Measurements from ENCODE around the gene TNS1. TPM values are rescaled to one million over a fixed set of nuclear protein-coding genes. Genes with fewer than 3 reads are reported as not detected.

The TNS1 gene
- total RNA-seq, 4 donors from 2014 or later, result 57.7 to 120 (median 95.7) TPM

- intact Hi-C loops (cut with DNase I; ENCODE audit: low total_unique reads), result no loop called here
- TF ChIP-seq POLR2A (IDR thresholded peaks at IDR 0.05), result no peak
- TF ChIP-seq, protein P1, sequence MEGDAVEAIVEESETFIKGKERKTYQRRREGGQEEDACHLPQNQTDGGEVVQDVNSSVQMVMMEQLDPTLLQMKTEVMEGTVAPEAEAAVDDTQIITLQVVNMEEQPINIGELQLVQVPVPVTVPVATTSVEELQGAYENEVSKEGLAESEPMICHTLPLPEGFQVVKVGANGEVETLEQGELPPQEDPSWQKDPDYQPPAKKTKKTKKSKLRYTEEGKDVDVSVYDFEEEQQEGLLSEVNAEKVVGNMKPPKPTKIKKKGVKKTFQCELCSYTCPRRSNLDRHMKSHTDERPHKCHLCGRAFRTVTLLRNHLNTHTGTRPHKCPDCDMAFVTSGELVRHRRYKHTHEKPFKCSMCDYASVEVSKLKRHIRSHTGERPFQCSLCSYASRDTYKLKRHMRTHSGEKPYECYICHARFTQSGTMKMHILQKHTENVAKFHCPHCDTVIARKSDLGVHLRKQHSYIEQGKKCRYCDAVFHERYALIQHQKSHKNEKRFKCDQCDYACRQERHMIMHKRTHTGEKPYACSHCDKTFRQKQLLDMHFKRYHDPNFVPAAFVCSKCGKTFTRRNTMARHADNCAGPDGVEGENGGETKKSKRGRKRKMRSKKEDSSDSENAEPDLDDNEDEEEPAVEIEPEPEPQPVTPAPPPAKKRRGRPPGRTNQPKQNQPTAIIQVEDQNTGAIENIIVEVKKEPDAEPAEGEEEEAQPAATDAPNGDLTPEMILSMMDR (IDR thresholded peaks at IDR 0.05), result no peak
- DNase-seq (ENCODE audit: low spot score in 2 of 2), result no peak
- no peak overlapping the region for H3K4me3 ChIP-seq (ENCODE audit: low read depth, poor library complexity, severe bottlenecking)
- WGBS, 2 donors, result 56 to 79% methylated on average over 8 of the region's 8 CpGs
Observed at GRCh38 chr2:217829420-217829819, 173.4 kb downstream of the TNS1 start.

GRCh38 chr2:217828336-217828735, 174.5 kb downstream of the TNS1 start:
- 47 to 49% methylated on average over 3 to 4 of the region's 4 CpGs for WGBS, 2 donors
- no peak for DNase-seq (ENCODE audit: low spot score in 2 of 2)
- intact Hi-C loops (cut with DNase I; ENCODE audit: low total_unique reads), result no loop called here
- TF ChIP-seq, protein P1 (IDR thresholded peaks at IDR 0.05), result no peak
- TF ChIP-seq POLR2A (IDR thresholded peaks at IDR 0.05), result no peak
- H3K4me3 ChIP-seq (ENCODE audit: low read depth, poor library complexity, severe bottlenecking), result no peak overlapping the region

GRCh38 chr2:217827430-217828201, 175.2 kb downstream of the TNS1 start:
- 41 to 44% methylated on average over 14 of the region's 14 CpGs for WGBS, 2 donors
- no peak overlapping the region for H3K4me3 ChIP-seq (ENCODE audit: low read depth, poor library complexity, severe bottlenecking)
- DNase-seq (ENCODE audit: low spot score in 2 of 2), result no peak
- intact Hi-C loops (cut with DNase I; ENCODE audit: low total_unique reads), result no loop called here
- no peak for TF ChIP-seq POLR2A (IDR thresholded peaks at IDR 0.05)
- TF ChIP-seq, protein P1 (IDR thresholded peaks at IDR 0.05), result no peak

- TF ChIP-seq POLR2A (IDR thresholded peaks at IDR 0.05), result no peak
- TF ChIP-seq, protein P1 (IDR thresholded peaks at IDR 0.05), result no peak
- intact Hi-C loops (cut with DNase I; ENCODE audit: low total_unique reads), result no loop called here
- 52 to 55% methylated on average over 4 of the region's 4 CpGs for WGBS, 2 donors
- H3K4me3 ChIP-seq (ENCODE audit: low read depth, poor library complexity, severe bottlenecking), result no peak overlapping the region
- DNase-seq (ENCODE audit: low spot score in 2 of 2), result no peak
Observed at GRCh38 chr2:217826991-217827390, 175.8 kb downstream of the TNS1 start.

GRCh38 chr2:217826520-217826919, 176.3 kb downstream of the TNS1 start:
- DNase-seq (ENCODE audit: low spot score in 2 of 2), result peak; percentile 81 to 93
- H3K4me3 ChIP-seq (ENCODE audit: low read depth, poor library complexity, severe bottlenecking), result no peak overlapping the region
- WGBS, 2 donors, result 32 to 34% methylated on average over 6 of the region's 6 CpGs
- TF ChIP-seq, protein P1 (IDR thresholded peaks at IDR 0.05), result no peak
- TF ChIP-seq POLR2A (IDR thresholded peaks at IDR 0.05), result no peak
- intact Hi-C loops (cut with DNase I; ENCODE audit: low total_unique reads), result no loop called here

Data from lower leg skin (tissue), 4 donors.